GM18873 (cell line): ENCODE measurements around the gene SORD.

Experiments
- ATAC-seq: cut with Tn5 transposase; IDR thresholded peaks from one replicate; pipeline ENCODE4 v1.9.1; 2021; ENCODE audit warnings: mild to moderate bottlenecking, moderate library complexity, moderate number of reproducible peaks; ENCODE audit not compliant: unreplicated experiment, low FRiP score

Gene SORD

GRCh38 chr15:45114076-45114750 is 91.2 kb downstream of the SORD start, which contains the start of the genes DUOX2 and DUOXA2:
TSS of gene DUOX2 (minus strand) at chr15:45114172. CDS start at chr15:45113411, 761 bp downstream.
TSS of gene DUOXA2 (plus strand) at chr15:45114326. CDS start at chr15:45114606, 280 bp downstream.
- ATAC-seq = no peak

- no peak for ATAC-seq
Measured at GRCh38 chr15:45114751-45115085, 91.7 kb downstream of the SORD start.

GRCh38 chr15:45115312-45115820 is 92.4 kb downstream of the SORD start:
- ATAC-seq = no peak

- ATAC-seq = no peak
Measured at GRCh38 chr15:45116006-45116481, 93.0 kb downstream of the SORD start.

GRCh38 chr15:45116482-45117307 is 93.7 kb downstream of the SORD start:
- no peak for ATAC-seq

- ATAC-seq = peak; percentile 16
Measured at GRCh38 chr15:45117308-45118130, 94.5 kb downstream of the SORD start.

GRCh38 chr15:45118131-45118588 is 95.2 kb downstream of the SORD start:
- ATAC-seq = peak; percentile 87

GRCh38 chr15:45118996-45119395 is 96.0 kb downstream of the SORD start:
- no peak for ATAC-seq

- ATAC-seq = no peak
Measured at GRCh38 chr15:45120081-45120972, 97.3 kb downstream of the SORD start.

- no peak for ATAC-seq
Measured at GRCh38 chr15:45121020-45121419, 98.0 kb downstream of the SORD start.

- ATAC-seq = no peak
Measured at GRCh38 chr15:45121706-45122417, 98.9 kb downstream of the SORD start.

- ATAC-seq = no peak
Measured at GRCh38 chr15:45122719-45123118, 99.7 kb downstream of the SORD start.

GRCh38 chr15:45123397-45123796 is 100.4 kb downstream of the SORD start:
- no peak for ATAC-seq

- no peak for ATAC-seq
Measured at GRCh38 chr15:45126535-45127158, 103.7 kb downstream of the SORD start.
